Activated CD4-positive, alpha-beta T cell treated with anti-CD3 and anti-CD28 coated beads, Interleukin-2, amount 50 U/mL, for 16 hours (primary cell): Measurements from ENCODE around the gene C10orf62.
A peak's percentile ranks its signal among the peaks of the same experiment; 100 is the strongest.
"Not testable (repeated sequence)": the region's sequence is repeated elsewhere in the genome, so short reads cannot be mapped to it uniquely, and the experiment has no call there.

Experiments
- DNase-seq: peaks from one replicate; pipeline ENCODE4 v3.0.0-alpha.2; 2020

C10orf62 gene, protein sequence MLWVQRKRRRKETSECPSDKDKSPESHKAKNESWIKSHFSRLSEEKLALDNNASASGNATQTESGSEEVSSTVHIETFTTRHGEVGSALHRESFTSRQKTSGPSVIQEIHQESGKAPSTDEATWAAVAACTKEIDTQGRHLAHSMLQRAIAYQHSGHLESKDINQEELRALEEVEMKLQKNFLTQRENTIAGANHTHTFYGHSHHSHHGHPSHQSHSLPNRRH

DNA sequence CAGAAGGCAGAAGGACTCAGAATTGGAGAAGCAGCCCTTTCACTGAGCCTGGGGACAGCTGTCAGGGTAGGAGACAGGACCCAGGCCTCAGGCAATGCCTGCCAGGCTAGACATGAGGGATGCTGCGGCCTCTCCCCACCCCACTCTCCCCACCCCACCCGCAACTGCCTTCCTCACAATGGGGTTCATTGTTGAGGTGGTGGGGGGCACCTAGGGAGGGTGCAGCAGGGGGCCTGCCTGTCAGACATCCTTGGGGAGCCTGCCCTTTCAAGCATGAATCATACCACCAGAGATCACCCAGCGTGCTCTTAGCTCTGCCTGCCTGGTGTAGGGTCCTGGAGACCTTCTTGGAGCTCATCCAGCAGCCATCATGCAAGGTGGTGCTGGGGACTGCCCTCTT is at the start of gene C10orf62:
TSS of gene C10orf62 (plus strand) at position 243 of the 400 bp plus-strand sequence. CDS start 177 bp downstream, outside the sequence.
- no peak for DNase-seq

DNA sequence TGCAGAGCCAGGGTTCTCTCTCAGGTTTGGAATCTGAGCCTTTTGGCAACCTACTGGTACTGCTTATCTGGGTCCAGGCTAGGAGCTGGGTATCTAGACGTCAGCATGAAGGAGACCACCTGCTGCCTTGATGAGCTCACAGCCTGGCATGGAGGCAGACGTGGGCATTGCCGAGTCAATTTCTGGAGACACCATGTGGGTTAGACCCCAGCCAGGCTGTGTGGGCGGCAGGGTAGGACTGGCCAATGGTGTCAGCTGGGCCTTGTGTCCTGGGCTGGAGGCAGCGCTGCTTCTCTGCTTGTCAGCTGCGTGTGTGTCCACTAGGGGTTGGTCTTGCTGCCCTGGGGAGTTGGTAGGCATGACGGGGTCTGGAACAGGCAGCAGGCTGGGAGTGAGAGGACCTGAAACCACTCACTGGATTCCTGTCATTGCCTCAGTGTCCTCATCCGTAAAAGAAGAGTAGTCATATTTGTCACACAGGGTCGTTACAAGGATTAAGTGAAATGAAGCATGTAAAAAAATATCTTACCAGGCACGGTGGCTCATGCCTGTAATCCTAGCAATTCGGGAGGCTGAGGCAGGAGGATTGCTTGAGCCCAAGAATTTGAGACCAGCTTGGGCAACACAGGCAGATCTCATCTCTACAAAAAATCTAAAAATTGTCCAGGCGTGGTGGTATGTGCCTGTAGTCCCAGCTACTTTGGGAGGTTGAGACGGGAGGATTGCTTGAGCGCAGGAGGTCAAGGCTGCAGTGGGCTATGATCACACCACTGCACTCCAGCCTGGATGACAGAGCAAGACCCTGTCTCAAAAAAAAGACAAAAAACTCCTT is 48.6 kb upstream of the C10orf62 start:
- no peak for DNase-seq

DNA sequence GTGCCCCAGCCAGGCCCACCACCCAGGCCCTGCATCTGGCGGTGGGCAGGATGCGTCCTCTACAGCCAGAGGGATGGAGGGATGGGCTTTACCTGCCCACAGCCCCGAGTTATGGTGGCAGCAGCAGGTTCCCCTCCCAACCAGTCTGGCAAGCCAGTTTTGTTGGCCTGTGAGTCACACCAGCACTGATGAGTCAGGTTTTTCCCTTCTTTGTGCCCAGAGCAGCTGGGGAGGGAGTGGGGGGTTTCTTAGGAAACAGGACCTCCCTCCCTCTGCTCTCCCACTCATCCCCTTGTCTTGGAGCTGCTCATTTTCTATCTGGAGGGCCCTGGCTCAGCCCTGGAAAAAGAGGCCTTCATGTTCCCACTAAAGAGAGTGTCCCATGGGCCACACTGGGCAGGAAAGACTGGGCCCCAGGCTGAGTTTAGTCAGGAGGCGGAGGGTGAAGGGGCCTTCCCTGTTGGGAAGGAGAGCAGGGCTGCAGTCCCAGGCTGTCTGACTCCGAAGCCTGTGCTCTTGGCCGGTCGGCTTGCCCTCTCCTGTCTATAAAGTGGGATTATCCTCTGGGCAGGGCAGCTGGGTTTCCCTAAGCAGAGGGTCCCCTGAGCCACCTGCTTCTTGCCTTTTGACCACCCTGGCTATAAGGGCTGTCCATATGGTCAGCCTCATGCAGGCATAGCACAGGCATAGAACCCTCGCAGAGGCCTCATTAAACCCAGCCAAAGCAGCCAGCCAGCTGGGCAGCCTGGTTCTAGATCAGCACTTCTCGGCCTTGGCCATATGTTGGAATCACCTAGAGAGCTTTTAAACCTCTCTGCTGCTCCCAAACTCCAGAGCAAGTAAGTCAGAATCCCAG is 47.1 kb upstream of the C10orf62 start:
- DNase-seq, result peak; percentile 63

DNA sequence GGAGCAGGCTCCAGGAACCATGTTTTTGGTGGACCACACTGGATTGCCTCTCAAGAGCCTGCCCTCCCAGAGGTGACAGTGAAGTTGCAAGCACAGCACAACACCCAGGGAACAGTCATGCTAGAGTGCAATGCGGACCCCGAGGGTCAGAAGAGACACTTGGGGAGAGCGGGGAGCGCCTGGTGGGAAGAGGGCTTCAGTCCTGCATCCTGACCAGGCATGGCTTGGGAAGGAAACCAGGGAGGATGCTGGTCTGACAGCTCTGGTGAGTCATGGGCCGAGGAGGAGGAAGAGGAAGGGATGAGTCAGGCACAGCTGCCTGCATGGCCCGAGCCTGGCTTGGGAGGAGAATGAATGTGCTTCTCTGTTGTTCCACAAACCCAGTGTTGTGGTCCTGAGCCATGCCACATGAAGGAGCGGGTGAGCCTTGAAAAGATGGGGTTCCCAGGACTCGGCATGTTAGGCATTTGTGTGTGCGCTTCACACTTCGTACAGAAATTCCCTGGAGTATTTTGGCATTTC is 46.4 kb upstream of the C10orf62 start:
- peak; percentile 85 for DNase-seq

DNA sequence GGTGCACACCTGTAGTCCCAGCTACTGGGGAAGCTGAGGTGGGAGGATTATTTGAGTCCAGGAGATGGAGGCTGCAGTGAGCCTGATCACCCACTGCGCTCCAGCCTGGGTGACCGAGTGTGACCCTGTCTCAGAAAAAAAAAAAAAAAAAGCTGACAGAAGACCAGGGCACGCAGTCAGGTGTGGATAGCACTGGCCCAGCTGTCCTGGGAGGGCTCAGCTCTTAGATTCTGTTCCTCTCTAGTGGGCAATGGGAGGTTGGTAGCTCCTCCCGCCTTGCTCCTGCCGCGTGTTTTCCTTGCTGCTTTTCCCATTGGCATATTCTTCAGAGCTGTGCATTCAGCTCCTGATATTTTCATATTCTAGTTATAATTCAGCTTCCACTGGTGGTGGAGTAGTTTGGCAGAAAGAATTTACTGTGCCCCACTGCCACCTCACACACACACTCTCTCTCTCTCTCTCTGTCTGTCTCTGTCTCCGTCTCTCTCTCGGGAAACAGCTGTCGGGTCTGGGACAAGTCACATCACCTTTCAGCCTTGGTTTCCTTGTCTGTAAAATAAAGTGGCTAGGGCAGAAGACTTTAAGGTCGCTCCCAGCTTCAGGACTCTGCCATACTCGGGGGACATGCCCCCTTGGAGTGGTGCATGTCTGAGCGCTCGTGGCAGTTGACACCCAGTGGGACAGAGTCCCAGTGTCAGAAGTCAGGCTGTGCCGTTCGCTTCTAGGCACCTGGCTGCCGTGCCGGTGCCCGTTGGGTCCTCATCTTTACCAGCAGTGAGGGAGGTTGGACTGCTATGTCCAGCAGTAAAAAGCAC is 42.9 kb upstream of the C10orf62 start:
- no peak for DNase-seq

DNA sequence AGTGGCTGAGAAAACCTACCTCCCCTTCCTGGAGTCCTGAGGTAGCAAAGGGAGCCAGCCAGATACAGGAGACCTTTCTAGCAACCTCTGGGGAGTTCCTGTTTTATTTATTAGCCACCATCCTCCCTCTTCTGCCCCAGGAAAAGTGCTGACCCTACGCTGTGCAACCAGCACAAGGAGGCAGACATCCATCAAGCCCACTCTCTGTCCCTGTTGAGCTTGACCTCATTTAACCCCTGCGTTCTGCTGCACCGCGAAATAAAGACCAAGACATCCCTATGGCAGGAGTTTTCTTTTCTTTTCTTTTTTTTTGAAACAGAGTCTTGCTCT is 42.3 kb upstream of the C10orf62 start:
- no peak for DNase-seq

DNA sequence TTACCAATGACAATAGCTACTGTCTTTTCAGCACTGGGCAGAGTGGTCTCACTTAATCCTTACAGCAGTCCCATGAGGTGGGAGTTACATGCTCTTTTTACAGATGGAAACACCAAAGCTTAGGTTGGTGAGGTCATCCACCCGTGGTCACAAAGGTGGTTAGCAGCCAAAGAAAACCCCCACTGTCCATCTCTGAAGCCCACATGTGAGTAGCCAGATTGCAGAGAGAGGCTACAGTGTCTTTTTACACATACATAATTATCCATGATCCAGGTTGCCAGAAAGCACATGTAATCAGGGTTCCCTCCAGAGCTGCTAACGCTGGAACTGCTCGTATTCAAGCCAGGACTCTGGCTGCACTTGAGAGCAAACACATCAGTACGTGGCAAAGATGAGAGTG is 41.6 kb upstream of the C10orf62 start:
- DNase-seq, result no peak

DNA sequence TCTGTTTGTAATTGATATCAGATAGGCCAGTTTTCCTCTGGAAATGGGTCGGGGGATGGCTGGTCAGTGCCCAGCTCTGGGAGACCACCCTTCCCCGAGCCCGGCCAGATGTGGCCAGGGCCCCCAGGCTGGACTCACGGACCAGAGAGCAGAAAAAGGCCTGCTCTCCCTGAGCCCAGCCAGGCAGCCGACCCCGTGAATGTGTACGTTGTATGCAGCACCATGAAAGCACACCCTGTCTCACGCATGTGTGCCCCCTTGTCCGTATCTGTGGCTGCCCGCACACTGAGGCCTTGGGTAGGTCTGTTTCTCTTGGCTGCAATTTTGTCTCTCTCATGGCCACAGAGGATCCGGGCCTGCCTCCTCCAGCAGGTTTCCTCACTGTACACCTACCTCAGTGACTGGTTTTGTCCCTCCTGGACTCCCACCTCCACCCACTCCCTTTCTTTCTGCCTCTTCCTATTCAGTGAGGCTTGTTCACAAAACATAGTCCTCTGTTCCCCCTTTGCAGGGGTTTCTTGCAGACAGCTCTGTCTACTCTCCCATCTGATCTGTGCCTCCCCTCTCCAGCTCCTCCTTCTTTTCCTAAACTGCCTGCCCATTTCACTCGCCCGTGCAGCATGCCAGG is 40.6 kb upstream of the C10orf62 start:
- DNase-seq, result no peak

DNA sequence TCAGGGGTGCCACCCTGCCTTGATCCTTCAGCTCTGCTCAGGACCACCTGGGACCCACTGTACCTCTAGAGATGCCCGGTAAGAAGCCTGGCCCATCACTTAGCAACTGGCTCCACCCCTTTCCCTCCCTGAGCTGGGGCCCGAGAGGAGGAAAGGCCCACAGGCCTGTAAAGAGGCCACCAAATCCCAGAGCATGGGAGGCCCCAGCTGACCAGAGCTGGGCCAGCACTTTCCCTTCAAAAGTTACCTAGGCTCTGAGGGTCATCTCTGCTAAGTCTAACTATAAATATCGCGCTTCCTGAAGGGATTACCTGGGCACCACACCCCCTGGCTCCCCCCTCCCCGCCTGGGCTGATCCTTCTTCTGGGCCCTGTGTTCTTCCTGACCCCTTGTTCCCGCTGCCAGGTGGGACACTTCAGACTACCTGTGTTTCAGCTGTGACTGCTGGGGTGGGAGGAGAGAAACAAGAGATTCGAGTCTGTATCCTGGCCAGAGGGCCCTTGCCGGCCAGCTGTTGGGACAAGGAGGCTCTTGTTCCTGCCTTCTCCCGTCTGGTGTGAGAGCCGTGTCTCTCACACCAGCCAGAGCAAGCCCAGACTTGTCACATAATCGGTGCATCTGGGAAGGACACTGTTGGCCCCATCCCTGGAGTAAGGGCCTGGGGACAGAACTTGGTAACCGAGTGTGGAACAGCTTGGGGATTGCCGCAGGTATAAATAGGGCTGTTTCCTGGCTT is 39.8 kb upstream of the C10orf62 start:
- DNase-seq, result no peak

DNA sequence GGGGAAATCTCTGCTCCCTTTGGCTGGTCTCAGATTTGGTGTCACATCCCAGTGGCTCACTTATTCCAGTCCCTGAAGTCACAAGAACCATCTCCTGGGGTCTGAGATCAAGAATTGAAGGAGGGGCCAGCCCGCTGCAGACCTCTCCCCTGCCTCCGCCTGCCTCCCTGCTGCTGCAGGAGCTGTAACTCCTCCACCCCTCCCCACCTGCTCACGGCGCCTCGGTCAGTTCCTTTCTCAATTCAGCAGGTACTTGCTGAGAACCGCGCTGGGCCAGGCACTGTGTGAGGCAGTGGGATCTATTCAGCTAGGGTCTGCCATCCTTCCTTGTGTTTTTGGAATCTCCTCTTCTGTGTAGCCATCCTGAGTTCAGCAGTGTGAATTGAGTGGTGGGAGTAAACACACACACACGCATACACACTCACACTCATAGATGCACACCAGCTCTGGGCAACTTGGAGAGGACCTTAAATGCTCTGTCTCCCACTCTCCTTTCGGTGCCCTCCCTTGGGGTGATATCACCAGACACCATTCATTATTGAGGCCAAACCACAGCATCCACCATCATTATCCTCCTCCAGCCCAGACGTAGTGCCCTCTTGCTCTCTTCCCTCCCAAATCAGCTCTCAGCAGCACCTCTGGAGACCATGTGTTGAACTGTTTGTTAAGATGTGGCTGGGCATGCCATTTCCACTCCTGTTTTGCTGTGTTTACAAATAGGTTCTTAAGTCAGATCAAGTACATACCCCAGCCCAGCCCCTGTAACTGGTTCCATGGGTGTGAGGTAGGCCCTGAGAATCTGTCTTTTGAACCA is 39.0 kb upstream of the C10orf62 start:
- no peak for DNase-seq

DNA sequence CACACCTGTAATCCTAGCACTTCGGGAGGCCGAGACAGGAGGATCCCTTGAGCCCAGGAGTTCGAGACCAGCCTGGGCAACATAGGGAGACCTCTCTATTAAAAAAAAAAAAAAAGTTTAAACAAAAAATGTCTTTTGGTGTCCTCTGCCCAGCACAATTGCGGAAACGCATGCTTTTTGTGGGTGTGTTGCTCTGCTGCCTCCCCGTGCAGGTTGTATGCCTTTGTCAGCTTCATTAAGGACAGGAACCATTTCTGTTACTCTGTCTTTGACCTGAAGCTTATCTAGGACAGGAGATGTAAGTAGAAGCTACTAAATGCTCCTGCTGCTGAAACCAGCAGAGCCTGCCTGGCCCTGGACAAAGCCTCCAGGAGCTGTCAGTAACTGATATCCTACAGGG is 38.2 kb upstream of the C10orf62 start:
- no peak for DNase-seq

DNA sequence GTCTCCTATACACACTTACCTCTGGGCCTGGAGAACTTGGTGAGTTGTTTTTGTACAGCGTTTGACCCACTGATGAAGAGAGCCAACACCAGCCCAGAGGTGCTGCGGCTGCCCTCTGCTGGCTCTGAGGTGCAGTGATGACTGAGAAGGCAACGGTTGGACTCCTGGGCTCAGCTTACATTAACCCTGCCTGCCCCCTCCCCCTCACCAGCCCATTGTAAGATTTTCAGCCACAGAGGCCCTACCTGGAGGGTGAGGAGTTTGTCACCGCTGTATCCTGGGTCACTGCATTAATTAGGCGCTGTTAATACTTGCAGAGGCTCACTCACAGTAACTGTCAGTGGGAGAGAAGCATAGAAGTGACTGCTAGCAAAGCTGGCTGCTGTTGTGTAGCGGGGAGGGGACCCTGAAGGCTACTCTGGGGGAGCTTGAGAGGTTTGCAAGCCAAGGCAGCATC is 35.9 kb upstream of the C10orf62 start:
- peak; percentile 71 for DNase-seq

DNA sequence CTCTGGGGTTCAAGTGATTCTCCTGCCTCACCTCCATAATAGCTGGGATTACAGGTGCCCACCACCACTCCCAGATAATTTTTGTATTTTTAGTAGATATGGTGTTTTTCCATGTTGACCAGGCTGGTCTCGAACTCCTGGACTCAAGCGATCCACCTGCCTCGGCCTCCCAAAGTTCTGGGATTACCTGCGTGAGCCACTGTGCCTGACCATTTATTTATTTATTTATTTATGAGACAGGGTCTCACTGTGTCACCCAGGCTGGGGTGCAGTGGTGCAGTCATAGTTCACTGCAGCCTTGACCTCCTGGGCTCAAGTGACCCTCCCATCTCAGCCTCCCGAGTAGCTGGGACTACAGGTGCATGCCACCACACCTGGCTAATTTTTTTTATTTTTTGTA is 35.2 kb upstream of the C10orf62 start:
- not testable (repeated sequence) for DNase-seq

DNA sequence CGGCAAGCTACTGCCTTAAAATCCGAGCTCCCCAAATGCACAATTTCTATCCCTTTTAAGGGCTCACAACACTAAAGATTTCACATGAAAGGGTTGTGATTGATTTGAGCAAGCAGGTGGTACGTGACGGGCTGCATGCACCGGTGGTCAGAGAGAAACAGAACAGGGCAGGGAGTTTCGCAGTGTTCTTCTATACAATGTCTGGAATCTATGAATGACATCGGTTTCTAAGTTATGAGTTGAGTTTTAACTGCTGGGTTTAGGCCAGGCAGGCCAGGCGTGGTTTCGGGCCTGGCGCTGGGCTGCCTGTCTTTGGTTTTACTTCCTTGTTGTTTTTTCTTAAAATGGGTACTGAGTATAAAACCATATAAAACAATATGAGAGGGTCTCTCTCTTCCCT is 34.0 kb upstream of the C10orf62 start:
- not testable (repeated sequence) for DNase-seq

DNA sequence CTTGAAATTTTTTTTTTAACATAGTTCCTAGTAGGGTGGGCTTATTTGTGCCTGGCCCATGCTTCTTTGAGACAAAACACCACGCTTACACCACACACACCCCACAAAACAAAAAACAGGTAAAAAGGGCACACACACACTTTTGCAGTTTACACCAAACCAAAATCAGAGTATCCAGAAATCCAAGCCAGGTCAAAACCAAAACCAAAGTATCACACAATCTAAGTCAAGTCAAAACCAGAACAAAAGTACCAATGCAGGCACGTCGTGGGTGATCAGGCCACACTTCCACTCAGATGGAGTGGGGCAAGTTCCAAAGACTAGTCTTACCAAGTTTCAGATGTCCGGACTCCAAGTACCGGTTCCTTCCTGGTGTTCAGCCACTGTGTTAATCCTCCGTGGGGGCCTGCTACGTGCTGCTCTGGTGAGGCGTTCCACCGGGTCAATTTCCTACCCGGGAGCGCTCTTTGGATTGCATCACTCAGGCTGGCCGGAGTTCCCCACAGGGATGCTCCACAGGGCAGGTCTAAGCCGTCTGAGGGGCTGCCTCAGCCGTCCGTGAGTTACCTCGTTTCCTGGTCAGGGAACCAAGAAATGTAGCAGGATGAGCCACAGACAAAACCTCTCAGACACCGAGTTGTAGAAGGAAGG is 28.7 kb upstream of the C10orf62 start:
- DNase-seq, result not testable (repeated sequence)

DNA sequence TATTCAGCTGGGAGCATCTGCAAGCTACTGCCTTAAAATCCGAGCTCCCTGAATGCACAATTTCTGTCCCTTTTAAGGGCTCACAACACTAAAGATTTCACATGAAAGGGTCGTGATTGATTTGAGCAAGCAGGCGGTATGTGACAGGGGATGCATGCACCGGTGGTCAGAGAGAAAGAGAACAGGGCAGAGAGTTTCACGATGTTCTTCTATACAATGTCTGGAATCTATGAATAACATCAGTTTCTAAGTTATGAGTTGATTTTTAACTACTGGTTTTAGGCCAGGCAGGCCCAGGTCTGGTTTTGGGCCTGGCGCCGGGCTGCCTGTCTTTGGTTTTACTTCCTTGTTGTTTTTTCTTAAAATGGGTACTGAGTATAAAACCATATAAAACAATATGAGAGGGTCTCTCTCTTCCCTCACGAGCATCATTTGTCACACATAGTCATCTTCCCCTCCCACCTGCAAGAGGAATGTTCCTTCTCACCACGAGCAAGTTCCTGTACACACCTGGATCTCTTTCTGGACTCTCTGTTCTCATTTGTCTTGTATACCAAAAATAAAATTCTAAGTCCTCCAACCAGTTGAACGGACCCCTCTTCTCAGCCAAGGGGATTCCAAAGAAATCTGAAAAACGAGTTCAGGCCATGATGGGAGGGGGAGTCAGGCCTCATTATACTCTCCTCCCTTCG is 28.0 kb upstream of the C10orf62 start:
- not testable (repeated sequence) for DNase-seq

DNA sequence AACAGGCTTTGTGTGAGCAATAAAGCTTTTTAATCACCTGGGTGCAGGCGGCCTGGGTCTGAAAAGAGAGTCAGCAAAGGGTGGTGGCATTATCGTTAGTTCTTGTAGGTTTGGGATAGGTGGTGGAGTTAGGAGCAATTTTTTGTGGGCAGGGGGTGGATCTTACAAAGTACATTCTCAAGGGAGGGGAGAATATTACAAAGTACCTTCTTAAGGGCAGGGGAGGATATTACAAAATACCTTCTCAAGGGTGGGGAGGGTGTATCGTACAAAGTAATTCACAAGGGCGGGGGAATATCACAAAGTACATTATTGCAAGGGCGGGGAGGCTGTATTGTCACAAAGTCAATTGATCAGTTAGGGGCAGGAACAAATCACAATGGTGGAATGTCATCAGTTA is 27.2 kb upstream of the C10orf62 start:
- not testable (repeated sequence) for DNase-seq

DNA sequence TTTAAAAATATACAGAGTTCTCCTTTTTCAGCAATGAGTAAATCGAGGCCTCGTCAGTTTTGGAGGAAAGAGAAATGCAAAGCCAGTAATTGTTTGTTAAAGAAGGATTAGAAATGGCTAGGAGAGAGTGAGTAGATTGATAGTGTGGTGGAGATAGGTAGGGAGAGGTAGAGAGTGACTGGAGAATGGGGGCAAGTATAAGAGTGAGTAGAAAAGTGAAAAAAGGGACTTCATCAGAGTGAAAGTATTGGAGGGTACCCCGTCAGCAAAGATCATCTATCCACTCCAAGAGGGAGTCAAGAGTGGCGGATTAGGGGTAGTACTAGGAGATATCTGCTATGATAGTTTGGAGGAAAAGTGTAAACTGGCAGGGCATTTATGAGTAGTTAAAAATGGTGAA is 26.2 kb upstream of the C10orf62 start:
- DNase-seq, result no peak

DNA sequence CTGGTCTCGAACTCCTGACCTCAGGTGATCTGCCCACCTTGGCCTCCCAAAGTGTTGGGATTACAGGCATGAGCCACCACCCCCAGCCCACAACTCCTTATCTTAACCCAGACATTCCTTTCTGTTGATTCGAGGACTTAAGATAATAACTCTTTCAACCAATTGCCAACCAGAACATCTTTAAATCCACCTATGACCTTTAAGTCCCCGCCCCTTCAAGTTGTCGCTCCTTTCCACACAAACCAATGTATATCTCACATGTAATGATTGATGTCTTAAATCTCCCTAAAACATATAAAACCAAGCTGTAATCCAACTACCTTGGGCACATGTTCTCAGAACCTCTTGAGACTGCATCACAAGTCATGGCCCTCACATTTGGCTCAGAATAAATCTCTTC is 24.7 kb upstream of the C10orf62 start:
- DNase-seq, result no peak
